ENCODE results near the gene EVA1A.

Gene EVA1A

GRCh38 chr2:75549401-75550253, 11.1 kb downstream of the EVA1A start:
- Histone ChIP-seq H3K4me3 (no peak overlapping the region), H3K27me3 (peaks cover 0 to 10% of the 10 kb centered on the region in 2 donors), H3K27ac (no peak overlapping the region), H3K9me3 (no peaks in the 10 kb centered on the region), H3K36me3 (no peaks in the 10 kb centered on the region), H3K4me1 (no peaks in the 10 kb centered on the region)
- no peak for TF ChIP-seq CTCF (IDR thresholded peaks at IDR 0.05)
- DNase-seq, result no peak
- intact Hi-C loops (cut with DNase I; ENCODE audit: low total_unique reads), result no loop called here

GRCh38 chr2:75548036-75548573, 12.6 kb downstream of the EVA1A start:
- Histone ChIP-seq H3K4me1 (no peaks in the 10 kb centered on the region), H3K36me3 (no peaks in the 10 kb centered on the region), H3K27me3 (peaks cover 0 to under 1% of the 10 kb centered on the region in 2 donors), H3K27ac (no peak overlapping the region), H3K9me3 (no peaks in the 10 kb centered on the region), H3K4me3 (no peak overlapping the region)
- no peak for TF ChIP-seq CTCF (IDR thresholded peaks at IDR 0.05)
- DNase-seq, result no peak
- intact Hi-C loops (cut with DNase I; ENCODE audit: low total_unique reads), result no loop called here

GRCh38 chr2:75547345-75548035, 13.2 kb downstream of the EVA1A start:
- intact Hi-C loops (cut with DNase I; ENCODE audit: low total_unique reads), result no loop called here
- Histone ChIP-seq H3K36me3 (no peaks in the 10 kb centered on the region), H3K4me3 (no peak overlapping the region), H3K4me1 (no peaks in the 10 kb centered on the region), H3K9me3 (no peaks in the 10 kb centered on the region), H3K27me3 (no peaks in the 10 kb centered on the region), H3K27ac (no peak overlapping the region)
- no peak for DNase-seq
- TF ChIP-seq CTCF (IDR thresholded peaks at IDR 0.05), result no peak

- no peak overlapping the region for H3K27ac ChIP-seq
- no peak for DNase-seq
Measured at GRCh38 chr2:75545922-75546321, 14.8 kb downstream of the EVA1A start.

GRCh38 chr2:75545387-75545786, 15.4 kb downstream of the EVA1A start:
- no peaks in the 10 kb centered on the region for H3K4me1 ChIP-seq
- no peaks in the 10 kb centered on the region for H3K27me3 ChIP-seq
- no peaks in the 10 kb centered on the region for H3K9me3 ChIP-seq
- intact Hi-C loops (cut with DNase I; ENCODE audit: low total_unique reads), result no loop called here
- DNase-seq, result no peak
- H3K36me3 ChIP-seq, result no peaks in the 10 kb centered on the region
- no peak for TF ChIP-seq CTCF (IDR thresholded peaks at IDR 0.05)
- no peak overlapping the region for H3K4me3 ChIP-seq
- no peak overlapping the region for H3K27ac ChIP-seq

More at GRCh38 chr2:75545922-75546321, 14.8 kb downstream of the EVA1A start:
- no peak for TF ChIP-seq CTCF (IDR thresholded peaks at IDR 0.05)
- Histone ChIP-seq H3K36me3 (no peaks in the 10 kb centered on the region), H3K27me3 (no peaks in the 10 kb centered on the region), H3K9me3 (no peaks in the 10 kb centered on the region), H3K4me3 (no peak overlapping the region), H3K4me1 (no peaks in the 10 kb centered on the region)
- intact Hi-C loops (cut with DNase I; ENCODE audit: low total_unique reads), result no loop called here
